T-helper 1 cell (primary cell): Measurements from ENCODE around the gene TNK2.
"Not testable (repeated sequence)": the region's sequence is repeated elsewhere in the genome, so short reads cannot be mapped to it uniquely, and the experiment has no call there.

Experiments
- DNase-seq, 5 donors: peaks; one replicate each; pipeline ENCODE4 v3.0.0-alpha.2; 2012 to 2020

The TNK2 gene

DNA sequence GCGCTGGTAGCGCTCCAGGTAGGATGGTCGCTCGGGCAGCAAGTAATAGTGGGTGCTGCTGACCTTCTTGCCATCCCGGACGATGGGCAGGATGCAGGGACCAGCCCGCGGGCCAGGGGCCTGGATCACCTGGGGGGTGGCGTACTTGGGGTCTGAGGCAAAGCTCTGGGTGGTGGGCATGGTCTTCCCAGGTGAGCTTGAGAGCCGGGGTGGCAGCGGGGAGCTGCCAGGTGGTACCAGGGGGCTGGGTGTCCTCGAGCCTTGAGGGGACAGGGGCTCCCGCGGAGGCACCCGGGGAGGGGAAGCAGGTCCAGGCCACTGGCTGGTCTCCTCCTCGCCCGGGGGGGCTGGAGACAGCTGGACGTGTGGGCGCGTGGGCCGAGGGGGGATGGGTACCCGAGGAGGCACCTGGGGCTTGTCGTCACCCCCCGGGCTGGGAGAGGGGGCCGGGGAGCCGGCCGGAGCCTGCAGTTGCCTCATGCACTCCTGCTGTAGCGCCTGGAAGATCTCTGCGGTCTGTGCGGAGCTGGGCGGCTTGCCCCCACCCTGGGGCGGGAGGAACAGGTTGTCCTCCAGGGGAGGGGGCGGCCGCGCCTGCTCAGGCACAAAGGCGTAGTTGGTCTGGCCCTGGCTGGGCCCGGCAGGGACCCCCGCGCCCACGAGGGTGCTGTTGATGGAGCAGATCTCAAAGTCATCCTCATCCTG lies 40.6 kb downstream of the TNK2 start:
- no peak for DNase-seq

DNA sequence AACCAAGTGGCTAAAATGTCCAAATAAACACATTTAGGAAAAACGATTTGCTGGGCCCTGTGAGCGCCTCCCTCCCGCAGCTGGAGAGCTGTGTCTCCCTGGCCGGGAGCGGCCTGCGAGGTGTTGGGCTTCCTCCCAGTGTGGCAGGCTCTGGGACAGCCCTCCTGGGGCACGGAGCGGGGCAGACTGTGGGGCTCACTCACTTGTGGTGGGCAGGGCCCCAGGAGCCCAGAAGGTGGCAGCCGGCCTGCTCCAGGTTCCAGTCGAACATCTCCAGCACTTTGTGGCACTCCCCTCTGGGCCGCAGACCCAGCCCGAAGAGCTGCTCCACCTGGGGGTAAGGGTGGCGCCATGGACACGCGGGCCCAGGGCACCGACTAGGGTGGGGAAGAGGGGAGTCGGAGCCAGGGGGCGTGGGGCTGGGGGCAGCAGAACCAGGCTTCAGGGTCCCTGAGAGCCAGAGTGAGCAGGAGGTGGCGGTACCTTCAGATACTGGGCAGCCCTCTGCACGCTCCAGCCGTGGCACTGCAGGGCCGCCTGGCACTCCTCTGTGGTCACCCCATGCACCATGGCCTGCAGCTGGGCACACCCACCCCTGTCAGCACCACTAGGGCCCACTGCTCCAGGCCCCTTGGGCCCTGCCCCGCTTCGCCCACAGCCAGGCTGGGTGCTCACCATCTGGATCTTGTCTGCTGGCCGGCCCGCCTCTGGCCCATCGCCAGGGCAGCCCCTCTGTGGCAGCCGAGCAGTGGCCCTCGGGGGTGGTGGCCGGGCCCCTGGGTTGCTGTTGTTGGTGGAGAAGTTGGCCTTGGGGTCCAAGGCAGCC lies 41.5 kb downstream of the TNK2 start:
- no peak for DNase-seq

DNA sequence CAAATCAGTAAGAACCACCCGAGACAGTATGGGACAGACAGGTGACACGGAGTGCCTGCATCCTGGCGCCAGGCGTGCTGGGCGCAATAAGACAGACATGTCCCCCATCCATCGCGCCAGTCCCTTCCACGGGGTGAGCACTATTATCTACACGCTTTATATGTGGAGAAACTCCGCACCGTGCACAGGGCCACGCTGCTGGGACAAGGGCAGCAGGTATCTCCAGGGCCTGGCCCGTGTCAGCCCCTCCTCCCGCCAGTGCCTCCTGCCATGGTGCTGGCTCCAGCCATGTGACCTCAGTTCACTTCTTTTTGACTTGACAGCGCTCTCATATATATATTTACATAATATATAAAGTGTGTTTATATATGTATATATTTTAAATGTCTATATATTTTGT lies 42.6 kb downstream of the TNK2 start:
- DNase-seq, result no peak

DNA sequence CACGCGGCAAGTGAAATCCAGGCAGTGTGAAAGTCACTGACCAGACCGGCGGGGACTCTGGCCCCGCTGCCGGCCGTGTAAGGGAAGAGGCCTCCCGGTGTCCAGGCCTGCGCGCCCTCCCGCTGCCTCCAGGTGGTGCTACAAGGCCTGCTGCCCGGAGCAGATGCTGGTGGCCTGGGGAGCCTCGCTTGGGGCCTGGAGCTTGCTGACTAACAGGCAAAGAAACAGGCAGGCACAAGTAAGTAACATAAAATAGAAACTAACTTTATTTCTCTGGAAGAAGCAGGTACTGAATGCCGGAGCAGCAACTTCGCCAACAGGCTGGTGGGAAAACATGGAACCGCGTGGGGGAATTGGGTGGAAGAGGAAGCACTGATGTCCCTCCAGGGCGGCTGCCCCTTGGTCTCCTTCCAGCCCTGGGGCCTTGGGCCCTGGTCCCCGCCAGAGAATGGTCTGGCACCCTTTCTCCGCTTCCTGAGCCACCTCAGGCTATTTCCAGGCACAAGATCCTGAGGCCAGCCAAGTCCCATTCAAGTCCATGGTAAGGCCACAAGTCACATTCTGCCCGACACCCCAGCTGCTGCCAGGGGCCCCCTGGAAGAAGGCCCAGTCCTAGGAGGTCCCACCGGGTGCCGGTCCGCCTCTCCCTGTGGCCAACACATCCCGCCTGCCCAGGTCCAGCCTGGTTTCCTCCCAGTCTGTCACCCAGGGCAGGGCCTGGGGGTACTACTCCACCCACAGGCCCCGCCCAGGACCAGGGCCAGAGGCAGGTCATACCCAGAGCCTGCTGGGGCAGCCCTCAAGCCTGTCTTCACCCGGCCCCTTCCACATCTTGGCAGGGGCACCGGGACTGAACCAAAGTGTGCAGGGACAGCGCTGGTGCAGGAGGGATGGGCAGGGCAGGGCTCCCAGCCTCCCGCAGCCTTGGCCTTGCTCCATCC lies 45.0 kb downstream of the TNK2 start:
- peak; percentile 33 to 54 (median 47) for DNase-seq

DNA sequence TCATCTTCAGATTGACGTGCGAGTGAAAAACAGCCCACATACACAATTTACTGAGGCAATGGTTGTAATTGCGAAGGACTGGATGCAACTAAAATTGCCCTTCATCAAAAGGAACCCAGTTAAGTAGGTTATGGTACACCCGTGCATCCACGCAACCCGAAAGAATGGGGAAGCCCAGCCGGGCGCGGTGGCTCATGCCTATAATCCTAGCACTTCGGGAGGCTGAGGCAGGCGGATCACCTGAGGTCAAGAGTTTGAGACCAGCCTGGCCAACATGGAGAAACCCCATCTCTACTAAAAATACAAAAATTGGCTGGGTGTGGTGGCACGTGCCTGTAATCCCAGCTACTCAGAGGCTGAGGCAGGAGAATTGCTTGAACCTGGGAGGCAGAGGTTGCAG lies 46.0 kb downstream of the TNK2 start:
- not testable (repeated sequence) for DNase-seq

DNA sequence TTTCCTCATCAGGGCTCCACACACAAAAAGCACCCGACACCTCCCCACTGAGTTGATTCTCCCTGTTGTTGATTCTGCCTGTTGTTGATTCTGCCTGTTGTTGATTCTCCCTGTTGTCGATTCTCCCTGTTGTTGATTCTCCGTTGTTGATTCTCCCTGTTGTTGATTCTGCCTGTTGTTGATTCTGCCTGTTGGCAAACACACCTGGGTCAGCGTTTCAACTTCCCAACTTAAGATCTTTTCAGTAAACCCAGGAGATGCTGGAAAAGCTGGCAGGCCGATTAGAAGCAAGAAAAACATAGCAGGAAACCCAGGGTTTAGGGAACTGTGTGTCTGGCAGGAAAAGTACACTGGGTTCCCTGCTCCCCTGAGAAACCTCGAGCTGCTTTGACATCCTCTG lies 47.9 kb downstream of the TNK2 start:
- no peak for DNase-seq

DNA sequence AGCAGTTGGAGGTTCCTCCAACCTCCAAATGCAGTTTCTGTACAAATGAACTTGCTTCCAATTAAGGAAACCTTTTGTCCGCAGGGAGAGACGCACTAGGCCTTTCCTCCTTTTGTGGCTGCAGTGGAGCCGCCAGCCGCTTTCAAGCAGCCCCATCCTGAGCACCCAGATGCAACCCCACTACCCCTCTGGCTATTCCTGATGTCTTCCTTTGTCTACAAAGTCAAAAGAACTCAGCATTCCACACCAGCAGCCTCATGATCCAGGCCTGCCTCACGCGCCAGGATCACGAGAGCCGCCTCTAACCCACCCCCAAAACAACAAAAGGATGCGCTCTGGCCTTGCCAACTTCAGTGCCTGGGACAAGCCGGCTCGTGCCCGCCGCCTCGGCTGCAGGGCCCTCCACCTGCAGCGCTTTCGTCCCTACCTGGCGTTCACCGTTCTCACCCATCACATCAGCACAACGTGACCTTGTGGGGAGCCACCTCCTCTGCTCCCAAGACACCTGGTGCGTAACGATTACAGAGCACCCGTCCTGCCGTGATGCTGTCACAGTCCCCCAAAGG lies 48.4 kb downstream of the TNK2 start:
- DNase-seq, result no peak

DNA sequence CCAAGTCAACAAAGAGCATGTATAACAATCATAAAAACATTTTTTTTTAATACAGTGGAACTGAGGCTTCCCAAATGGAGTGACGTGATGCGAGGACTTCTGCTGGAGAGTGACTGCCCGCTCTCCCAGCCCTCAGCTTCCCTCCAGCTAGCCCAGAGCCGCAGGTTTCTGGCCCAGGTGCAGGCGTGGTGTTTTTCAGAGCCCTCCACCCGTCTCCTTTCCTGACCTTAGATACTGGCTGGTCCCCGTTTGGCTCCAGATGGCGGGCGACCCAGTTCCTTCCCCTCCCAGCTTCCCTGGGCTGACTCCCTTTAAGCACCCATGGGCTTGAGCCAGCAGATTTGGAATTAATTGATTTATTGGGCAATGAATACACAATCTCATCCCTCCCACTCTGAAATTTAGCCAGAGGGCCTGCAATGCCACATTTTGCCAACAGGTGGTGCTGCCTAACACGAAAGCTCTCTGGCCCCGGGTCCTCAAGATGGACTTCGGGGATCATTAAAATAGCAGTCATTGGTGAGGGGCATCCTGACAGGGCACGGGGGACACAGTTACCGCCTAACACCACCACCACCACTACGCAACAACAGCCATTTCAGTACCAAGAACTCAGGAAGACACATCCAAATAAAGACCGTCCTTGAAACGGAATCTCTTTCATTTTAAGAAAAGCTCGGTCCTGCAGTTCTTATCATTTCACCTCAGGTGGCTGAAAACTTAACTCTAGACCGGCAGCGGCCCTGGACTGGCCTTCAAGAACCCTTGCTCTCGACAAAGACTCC lies 49.1 kb downstream of the TNK2 start:
- DNase-seq, result peak in 4 of 5 donors; percentile 49 to 71 (median 60)

DNA sequence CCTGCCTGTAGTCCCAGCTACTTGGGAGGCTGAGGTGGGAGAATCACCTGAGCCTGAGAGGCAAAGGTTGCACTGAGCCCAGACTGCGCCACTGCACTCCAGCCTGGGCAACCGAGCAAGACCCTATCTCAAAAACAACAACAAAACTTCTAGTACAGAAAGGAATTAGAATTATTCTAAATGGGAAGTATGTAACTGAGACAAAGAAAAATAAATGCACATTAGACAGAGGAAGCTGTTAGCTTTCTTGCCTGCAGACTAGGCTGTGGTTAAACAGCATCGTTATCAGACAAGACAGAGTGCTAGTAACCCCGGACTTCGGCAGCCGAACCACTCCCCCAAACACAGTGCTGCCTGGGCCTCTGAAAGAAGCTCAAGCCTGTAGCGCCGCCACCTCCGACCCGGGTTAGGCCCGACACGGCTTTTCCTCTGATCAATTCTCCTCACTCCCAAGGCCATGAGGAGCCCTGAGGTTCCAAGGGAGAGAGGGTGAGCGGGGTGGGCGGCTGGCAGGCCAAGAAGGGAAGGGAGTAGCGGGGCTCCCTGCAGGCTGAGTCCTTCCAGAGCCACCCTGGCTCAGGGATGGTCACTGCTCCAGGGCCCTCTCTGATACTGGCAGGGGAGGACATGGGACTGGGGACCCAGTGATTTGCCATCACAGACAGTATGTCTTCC lies 51.8 kb downstream of the TNK2 start:
- DNase-seq, result no peak

DNA sequence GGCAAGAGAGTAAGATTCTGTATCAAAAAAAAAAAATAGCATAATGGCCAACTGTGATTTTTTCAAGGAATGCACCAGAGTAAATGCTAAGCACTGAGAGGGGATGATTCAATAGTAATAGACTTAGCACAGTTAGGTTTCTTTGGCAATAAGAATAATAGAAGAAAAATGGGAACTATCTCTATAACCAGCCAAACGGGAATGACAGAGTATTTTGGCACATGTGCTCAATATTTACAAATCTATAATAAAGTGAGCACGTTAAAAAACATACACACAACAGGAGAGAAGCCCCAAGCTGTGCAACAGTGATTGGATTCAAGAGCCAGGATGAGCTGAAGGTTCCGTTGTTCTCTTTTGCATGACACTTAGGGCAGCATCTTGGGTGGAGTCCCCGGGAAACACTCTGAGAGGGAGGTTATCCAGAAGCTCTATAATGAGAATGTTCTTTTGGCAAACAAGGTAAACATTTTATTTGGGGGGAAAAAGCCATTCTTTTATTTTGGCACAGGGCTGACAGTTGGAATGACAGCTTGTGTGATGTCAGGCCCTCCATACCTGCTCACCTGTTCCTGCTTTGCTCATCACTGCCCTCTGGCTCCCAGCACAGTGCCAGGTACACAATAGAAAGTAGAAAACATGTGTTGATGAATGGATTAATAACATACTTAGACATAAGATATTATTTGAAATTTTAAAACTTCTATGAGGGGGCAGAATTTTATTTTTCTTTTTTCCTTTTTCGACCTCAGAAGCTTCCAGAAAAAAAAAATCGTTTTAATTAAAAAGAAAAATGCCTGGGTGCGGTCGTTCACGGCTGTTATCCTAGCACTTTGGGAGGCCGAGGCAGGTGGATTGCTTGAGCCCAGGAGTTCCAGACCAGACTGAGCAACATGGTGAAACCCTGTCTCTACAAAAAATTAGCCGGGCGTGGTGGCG lies 52.6 kb downstream of the TNK2 start:
- DNase-seq, result no peak

DNA sequence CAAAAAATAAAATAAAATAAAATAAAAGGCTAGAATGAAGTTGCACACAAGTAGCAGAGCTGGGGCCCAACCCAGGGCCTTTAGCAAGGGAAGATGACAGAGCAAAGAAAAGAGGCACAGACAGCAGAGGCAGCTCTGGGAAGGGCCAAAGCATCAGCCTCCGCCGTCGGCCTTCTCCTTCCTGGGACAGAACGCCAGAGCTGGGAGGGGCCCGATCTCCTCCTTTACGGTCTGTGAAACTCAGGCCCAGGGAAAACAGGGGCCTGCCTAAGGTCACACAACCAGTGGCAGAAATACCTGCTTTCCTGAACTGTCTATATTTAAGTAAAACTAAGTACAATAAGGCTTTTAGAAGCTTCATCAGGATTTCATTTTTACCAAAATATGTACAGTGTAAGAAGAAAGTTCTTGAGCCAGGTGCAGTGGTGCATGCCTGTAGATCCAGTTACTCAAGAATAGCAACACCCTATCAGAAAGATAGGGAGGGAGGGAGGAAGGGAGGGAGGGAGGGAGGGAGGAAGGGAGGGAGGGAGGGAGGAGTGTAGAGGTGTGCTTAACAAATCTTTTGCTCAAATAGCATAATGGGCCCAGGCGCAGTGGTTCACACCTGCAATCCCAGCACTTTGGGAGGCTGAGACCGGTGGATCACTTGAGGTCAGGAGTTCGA lies 53.6 kb downstream of the TNK2 start:
- no peak for DNase-seq

DNA sequence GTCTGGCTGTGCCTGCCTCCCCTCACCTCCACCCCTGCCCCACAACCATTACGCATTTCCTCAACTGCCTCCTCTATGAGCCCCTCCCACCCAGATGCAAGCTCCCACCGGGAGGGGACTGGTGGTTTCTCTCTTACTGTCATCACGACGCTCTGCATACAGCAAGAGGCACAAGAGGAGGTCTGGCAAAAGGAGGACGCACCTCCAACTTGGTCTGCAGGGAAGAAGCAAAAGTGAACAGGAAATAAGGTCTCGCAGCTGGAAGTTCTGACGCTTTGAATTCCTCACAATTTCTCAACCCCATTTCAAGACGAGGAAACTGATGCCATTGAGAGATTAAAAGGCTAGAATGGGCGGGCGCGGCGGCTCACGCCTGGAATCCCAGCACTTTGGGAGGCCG lies 54.4 kb downstream of the TNK2 start:
- DNase-seq, result no peak

DNA sequence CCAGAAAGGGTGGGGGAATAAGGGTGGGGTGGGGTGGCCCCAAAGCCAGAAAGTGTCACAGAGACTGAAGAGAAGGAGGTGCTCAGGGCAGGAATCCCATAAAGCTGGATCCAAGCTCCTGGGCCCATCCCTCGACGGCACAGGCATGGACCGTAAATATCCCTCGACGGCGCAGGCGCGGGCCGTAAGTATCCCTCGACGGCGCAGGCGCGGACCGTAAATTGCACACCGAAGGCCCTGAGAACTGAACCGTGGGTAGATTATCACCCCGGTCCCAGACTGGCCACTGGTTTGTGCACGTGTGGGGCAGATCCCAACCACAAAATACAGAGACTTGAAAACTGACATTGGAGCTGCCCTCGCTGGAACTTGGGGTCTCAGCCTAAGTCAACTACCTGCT lies 55.3 kb downstream of the TNK2 start:
- no peak for DNase-seq

DNA sequence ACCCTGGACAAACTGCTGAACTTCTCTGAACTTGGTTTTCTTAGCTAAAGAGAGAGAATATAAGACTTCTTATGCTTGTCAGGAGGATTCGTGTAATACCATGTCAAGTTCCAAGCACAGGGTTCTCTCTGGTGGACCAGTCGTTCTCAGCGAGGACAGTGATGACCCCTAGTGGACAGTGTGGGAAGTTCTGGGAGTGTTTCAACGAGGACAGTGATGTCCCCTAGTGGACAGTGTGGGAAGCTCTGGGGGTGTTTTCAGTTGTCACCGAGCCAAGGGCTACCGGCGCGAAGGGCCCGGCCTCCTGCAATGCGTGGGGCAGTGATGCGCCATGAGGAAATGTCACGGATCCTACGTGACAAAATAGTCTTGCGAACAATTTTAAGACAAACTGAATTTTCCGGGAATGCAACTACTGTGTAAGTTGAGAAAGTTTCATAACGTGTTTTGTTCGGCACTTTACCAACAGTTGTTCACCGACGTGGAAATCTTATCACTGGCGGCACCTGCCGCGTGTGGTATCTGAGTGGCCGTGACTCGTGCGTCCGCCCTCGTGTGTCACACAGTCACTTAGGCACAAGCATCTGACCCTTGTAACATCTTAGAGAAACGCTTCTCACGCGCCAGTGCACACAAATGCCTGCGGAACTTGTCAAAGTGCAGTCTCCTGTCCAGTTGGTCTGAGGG lies 57.4 kb downstream of the TNK2 start:
- DNase-seq, result peak; percentile 69 to 87 (median 82)

DNA sequence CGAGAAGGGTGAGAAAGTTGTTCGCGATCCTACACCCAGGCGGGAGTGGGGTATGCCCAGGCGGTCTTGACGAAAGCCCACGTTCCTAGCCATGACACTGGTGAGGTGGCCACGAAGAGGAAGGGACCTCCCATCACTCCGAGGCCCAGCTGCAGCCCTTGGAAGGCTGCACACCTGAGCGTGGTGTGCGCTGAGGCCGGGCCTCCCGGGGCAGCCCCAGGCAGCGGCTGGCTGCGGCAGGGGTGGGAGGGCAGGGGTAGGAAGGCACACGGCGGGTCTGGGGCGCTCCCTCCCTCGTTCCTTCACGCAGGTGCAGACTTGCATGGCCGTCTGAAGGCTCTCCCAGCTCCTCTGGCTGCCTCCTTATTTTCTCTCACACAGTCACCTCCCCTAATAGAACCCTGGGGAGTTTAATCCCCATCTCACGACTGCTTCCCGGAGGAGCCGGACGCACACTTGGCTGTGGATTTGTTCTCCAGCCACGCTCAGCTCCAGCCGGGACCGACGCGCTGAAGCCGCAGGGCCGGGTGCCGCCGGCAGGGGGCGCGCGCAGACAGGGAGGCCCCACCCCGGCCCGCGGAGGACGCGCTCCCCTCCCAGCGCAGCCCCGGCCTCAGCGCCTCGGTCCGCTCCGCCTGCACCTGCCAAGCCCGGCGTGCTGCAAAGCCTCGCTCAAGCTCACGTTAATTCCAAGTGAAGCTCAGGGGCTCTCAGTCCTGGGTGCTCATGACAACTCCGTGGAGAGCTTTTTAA lies 58.9 kb downstream of the TNK2 start:
- DNase-seq, result peak in 1 of 5 donors; percentile 41

DNA sequence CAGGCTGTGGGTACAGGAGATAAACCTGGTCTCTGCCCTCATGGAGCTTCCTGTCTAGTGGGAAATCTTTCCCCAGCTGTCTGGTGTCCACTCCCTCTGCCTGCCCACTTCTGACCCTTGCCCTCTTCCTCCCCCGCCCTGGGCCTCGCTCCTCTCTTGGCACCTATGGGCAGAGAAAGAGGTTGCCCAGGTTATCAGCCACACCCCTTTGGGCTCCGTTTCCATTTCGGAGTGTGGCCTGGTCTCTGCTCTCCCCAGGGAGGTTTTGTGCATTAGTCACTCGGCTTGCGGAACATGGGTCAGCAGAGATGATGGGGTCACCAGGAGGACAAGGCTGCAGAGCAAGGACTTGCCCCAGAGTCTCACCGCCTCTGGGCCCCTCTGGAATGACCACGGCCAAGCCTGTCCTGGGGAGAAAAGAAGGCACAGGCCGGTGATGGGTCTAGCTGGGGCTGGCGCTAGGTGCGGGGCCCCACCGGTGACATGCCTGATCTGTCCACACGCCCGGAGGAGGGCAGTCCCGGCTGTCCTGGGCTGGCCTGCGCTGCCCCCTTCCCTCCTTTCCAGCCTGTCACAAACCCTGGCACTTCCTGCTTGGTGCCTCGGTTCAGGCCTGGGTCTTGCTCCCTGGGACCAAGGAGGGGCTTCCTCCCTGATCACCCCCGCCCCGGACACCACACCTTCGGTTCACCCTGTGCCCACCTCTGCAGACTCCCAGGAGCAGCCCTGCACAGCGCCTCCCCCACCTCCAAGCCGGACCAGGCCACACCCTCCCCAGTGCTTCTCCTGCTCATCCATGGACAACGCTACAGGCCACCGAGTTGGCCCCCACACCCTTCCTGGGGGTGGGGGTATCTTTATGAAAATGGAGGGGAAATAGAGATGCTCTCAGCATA lies 61.0 kb downstream of the TNK2 start:
- no peak for DNase-seq

DNA sequence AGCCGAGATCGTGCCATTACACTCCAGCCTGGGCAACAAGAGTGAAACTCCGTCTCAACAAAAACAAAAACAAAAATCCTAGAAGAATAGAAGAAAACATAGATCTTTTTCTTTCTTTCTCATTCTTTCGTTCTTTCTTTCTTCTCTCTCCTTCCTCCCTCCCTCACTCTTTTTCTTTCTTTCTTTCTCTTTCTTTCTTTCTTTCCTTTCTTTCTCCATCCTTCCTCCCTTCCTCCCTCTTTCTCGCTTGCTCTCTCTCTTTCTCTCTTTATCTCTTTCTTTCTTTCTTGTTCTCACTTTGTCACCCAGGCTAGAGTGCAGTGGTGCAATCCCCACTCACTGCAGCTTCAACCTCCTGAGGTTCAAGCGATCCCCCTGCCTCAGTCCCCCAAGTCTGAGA lies 62.9 kb downstream of the TNK2 start:
- DNase-seq, result no peak
